GM21737 (cell line): ENCODE measurements around the gene RTN4RL2.

Experiments
- ATAC-seq: cut with Tn5 transposase; IDR thresholded peaks from one replicate; pipeline ENCODE4 v1.9.1; 2021; ENCODE audit warnings: mild to moderate bottlenecking, moderate library complexity; ENCODE audit not compliant: unreplicated experiment

RTN4RL2 gene

DNA sequence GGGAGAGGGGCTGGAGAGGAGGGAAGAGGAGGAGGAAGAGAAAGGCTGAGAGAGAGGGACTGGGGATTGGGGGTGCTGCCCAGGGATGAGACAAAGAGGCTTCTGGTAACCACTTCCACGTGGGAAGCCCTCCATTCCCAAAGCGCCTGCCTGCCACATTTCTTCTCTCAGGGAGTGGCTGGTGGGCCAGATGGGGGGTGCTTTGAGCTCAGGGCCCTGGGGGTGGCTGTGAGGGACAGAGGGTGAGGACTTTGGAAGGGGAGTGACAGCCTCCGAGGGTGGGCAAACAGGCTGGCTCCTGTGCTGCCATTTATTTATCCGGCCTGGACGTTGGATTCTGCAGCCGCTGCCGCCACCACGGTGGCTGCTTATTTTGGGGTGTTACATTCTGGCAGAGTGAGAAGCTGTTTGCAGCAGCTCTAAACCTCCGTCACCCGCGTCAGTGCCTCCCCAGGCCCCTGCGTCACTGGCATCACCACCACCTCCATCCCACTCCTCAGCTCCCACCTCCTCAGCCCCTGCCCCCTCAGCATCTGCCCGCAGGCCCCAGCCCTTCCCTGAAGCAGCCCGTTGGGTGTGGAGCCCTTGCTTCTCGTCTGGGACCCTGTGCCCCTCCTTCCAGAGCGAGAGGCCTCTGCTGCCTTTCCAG, 1.6 kb downstream of the RTN4RL2 start:
- ATAC-seq, result no peak

DNA sequence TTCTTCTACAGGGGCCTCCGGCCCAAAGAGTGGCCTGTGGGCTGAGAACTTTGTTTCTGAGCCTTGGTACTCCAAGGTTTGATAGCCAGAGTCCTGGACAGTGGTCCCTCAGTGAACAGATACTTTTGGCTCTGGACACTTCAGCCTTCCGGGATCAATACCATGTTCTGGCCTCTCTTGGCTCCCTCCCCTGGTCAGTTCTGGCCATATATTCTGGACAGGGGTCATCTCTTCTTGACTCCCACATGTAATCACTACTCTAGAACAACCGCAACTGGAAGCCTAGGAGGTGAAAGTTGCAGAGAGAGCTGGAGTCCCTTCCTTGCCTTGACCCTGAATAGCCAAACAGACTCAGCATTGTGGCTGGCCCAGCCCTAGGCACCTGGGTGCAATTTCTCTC, 2.3 kb downstream of the RTN4RL2 start:
- ATAC-seq, result no peak

DNA sequence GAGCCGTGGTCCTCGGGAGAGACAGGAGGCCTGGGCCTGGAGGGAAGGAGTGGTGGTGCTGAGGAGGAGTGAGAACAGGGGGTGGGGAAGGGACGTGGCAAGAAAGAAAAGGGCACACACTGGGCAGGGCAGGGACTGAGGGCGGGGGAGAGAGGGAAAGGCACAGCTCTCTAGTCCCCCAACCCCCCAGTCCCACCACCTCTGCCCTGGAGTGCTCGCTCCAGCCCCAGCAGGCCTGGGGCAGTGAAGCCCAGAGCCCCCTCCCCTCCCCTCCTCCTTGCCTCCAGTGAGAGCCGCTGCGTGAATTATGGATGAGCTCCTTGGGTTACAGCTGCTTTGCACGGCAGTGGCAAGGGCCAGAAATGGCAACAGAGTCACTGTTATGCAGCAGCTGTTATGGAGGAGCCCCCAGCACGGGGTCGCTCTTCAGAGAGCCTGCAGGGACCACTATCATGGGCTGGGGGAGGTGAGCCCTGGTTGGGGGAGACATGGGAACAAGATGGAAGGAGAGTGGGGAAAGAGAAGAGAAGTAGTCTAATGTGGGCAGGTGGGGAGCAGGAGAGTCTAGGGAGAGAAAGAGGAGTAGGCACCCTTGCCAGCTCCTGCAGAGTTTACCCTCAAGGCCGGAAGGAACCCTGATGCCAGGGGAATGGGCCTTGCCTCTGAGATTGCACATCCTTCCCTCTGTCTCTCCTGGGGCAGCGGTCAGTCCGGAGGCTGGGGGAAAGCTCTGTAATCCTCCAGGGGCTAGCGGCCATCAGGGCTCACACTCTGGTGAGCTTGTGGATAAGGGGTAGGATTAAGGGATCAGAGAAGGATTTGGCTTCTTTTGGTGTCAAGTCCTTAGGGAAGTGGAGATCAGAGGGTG, 3.6 kb downstream of the RTN4RL2 start:
- no peak for ATAC-seq

DNA sequence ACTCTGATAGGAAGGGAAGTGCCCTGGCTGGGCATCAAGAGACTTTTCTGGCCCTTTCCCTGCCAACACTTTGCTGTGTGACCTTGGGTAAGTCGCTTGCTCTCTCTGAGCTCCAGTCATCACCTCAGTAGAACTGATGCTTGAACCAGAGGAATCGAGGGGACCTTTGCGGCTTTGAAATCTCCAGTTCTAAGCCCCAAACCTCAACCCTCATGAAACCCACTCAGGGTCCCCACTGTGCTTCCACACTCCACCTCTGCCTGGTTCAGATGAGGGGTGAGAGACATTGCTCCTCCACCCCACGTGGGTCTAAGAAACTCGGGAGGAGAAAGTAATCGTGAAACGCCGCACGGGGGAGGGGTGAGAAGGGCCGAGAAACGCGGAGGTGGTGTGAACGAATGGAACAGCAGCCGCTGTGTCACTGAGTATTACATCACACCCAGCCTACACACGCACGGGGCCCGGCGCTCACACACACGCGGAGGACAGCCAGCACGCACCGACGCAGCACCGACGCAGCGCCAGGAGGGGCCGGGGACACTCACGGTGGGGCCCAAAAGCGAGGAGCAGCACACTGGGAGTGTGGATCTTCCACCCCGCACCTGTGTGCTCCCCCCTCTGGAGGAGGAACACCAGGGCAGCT, 4.3 kb downstream of the RTN4RL2 start:
- no peak for ATAC-seq

DNA sequence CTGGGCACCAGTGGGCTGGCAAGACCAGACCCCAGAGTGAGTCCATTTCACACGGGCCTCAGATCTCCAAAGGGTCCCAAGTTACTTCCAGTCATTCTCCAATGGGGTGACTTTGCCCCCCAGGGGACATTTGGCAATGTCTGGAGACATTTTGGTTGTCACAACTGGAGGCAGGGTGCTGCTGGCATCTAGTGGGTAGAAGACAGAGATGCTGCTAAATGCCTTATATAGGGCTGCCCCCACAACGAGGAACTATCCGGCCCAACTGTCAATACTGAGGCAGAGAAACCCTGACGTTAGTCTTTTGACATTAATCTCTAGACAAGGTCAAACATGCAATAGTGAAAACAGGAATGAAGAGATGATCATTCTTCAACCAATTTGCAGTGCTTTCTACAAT, 6.4 kb downstream of the RTN4RL2 start:
- no peak for ATAC-seq

DNA sequence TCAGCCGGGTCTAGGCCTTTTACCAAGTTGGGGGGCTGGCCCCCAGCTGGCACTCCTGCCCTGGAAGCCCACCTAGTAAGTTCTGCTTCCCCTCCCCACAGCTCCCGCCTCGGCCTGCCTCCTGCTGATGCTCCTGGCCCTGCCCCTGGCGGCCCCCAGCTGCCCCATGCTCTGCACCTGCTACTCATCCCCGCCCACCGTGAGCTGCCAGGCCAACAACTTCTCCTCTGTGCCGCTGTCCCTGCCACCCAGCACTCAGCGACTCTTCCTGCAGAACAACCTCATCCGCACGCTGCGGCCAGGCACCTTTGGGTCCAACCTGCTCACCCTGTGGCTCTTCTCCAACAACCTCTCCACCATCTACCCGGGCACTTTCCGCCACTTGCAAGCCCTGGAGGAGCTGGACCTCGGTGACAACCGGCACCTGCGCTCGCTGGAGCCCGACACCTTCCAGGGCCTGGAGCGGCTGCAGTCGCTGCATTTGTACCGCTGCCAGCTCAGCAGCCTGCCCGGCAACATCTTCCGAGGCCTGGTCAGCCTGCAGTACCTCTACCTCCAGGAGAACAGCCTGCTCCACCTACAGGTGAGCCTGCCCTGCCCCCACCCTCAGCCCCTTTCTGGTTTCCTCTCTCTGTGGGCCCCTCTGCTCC, 7.3 kb downstream of the RTN4RL2 start:
- no peak for ATAC-seq

DNA sequence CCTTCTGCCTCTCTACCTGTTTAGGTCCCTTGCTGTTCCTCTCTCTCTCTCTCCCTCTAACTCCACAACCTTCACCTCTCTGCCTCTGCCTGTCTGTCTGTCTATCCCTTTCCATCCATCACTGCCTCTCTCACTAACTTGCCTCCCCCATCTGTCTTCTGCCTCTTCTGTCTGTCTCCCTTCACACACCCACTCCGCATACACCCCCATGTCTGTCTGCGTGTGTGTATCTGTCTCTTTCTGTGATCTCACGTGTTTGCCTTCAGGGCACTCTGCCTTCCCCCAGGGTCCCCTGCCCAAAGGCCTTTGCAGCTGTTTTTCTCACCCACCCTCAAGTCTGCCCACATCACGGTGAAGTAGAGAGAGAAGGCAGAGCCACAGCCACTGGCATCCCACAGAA, 7.9 kb downstream of the RTN4RL2 start:
- no peak for ATAC-seq

DNA sequence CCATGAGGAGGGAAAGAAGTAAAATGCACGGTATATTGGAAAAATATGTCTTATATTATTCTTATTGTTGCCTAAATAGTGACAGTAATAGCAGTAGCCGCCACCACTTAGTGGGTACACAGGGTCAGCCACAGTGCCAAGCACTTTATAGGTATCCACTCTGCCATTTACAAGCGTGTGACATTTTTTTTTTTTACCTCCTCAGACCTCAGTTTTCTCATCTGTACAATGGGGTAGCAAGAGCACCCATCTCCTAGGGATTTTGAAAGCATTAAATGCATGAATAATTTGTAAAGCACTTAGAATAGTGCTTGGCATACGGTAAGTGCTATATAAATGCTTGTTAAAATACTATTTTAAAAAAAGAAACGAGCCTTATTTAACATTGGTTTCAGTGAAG, 8.9 kb downstream of the RTN4RL2 start:
- ATAC-seq, result no peak

DNA sequence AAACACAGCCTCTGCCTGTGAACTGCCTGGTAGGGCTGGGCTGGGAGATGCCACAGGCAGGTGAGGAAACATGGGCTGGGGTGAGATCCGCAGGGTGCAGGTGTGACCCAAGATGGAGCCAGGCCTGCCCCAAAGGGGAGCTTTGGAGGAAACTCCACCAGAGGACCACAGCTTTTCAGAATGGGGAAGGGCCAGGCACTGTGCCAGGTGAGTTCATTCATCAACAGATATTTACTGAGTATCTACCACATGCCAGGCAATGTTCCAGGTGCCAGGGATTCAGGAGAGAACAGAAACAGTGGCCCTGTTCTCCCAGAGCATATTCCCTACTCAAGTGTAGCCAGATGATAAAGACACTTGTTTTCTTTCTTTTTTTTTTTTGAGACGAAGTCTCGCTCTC, 11.2 kb downstream of the RTN4RL2 start:
- no peak for ATAC-seq

DNA sequence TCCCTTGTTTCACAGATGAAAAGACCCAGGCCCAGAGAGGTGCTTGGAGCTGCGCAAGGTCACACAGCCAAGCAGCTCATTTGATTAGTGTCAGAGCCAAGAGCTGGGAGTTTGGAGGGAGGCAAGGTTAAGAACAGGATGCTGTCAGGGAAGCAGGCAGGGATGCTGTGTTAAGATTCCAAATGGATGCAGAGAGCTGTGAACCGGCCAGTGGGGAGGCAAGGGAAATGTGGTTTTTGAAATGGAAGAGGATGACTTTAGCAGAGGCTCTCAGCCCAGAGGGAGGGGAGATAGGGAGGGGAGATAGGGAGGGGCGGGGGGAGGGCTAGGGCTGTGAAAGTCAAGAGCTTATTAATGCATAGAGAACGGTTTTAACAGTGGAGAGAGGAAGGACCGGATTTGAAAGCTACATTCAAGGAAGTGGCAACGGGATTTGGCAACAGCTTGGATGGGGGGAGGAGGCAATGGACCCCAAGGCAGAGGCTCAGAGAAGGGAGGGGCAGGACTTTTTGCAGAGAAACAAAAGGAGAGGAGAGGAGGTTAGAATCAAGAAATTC, 13.0 kb downstream of the RTN4RL2 start:
- ATAC-seq, result no peak

DNA sequence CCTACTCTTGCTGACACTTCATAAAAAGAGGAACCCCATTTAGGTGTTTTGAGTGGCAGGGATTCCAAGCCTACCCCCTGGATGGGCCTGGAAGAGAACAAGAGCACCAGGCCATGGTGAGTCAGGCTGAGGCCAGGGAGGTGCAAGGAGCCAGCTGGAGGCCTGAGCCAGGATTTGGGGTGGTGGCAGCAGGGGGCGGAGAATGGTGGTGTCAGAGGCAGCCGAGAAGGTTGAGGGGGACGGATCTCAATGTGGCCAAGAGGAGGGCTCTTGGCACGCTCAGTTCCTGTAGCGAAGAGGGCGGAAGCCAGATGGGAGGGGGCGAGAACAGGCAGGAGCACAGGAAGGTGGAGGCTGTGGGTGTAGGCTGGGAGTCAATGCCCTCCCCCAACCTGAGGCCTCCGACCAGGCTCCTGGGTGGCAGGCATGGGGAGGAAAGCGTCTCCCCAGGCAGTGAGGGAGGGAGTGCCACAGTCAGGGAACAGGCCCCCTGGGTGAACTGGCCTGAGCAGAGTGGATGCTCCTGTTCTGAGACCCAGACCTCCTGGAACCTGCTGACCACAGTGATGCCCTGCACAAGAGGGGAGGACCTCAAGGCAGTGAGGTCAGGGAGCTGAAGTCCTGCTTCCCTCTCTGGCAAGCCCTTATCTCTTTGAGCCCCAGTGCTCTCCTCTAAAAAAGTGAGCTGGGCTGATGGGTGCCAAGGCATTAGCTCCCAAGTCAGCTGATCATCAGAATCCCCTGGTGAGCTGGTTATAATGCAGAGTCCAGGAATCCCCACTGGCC, 13.9 kb downstream of the RTN4RL2 start:
- no peak for ATAC-seq

DNA sequence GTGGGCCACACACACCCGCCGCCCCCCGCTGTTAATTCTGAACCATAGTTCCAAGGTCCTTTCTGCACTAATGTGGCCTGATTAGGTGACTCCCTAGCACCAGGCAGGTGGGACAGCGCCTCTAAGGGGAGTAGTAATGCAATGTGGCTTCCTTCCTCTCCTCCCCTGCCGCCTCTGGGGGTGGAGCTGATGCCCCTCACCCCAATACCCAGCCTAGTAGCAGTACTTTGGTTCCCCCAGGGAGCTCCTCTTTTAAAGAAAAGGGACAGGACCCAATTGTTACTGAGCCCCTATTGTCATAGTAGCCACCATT, 14.4 kb downstream of the RTN4RL2 start:
- ATAC-seq, result no peak

DNA sequence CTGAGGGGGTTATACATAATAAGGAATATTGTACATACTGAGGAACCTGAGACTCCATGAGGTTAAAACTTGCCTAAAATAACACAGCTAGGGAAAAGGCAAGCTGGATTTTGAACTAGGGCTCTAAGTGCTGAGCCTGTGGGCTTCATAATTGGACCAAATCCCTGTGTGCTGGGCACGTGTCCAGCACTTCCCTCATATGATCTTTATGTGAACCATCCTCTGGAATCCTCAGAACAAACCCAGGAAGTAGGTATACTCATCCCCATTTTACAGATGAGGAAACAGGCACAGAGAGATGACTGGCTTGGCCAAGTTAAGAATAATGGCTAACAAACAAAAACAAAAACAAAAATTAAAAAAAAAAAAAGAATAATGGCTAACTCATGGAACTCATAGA, 14.9 kb downstream of the RTN4RL2 start:
- ATAC-seq, result no peak

DNA sequence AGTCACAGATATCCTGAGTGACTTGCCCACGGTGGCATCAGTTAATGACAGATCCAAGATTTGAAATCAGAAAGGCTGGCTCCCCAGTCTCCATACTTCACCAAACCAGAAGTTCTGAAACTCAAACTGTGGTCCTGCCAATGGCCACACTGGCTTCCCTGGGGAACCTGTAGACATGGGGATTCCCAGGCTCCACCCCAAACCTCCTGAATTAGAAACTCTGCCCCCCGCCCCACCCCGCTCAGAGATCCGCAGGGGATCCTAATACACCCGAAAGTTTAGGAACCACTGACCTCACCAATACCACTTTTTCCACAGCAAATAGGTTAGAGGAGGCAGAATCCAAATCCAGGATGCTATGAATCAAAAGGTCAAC, 15.3 kb downstream of the RTN4RL2 start:
- ATAC-seq, result peak; percentile 23

DNA sequence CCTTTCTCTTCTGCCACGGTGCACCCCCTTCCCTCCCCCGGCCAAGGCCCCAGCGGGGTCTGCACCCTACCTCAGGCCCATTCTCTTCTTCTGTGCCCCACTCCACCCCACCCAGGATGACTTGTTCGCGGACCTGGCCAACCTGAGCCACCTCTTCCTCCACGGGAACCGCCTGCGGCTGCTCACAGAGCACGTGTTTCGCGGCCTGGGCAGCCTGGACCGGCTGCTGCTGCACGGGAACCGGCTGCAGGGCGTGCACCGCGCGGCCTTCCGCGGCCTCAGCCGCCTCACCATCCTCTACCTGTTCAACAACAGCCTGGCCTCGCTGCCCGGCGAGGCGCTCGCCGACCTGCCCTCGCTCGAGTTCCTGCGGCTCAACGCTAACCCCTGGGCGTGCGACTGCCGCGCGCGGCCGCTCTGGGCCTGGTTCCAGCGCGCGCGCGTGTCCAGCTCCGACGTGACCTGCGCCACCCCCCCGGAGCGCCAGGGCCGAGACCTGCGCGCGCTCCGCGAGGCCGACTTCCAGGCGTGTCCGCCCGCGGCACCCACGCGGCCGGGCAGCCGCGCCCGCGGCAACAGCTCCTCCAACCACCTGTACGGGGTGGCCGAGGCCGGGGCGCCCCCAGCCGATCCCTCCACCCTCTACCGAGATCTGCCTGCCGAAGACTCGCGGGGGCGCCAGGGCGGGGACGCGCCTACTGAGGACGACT, 15.9 kb downstream of the RTN4RL2 start:
- ATAC-seq, result peak; percentile 27

DNA sequence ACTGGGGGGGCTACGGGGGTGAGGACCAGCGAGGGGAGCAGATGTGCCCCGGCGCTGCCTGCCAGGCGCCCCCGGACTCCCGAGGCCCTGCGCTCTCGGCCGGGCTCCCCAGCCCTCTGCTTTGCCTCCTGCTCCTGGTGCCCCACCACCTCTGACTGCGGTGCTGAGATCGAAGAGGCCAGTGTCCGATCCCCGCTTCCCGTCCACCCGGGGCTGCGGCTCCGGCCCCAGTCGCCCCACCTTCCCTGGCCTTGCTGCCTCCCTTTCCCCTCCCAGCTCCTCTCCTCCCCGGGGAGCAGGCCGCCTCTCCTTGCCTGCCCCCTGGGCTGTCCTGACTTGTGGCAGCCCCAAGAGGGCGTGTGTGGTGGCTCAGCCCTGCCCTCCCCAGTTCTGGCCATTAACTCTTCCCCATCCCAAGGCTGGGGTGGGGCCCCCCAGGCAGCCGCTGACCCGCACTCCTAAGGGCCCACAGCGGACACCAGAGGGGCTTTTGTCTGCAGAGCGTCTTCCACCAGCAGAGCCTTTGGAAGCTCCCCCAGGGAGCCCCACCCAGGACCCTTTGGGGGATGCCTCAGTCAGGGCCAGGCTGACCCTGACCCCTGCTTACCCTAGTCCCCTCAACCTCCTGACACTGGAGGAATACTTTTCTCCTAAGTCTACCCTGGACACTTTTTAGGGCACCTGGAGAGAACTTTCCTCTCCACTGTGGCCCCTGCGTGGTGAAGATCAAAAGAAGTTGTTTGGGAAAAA, 16.6 kb downstream of the RTN4RL2 start:
- ATAC-seq, result peak; percentile 59

DNA sequence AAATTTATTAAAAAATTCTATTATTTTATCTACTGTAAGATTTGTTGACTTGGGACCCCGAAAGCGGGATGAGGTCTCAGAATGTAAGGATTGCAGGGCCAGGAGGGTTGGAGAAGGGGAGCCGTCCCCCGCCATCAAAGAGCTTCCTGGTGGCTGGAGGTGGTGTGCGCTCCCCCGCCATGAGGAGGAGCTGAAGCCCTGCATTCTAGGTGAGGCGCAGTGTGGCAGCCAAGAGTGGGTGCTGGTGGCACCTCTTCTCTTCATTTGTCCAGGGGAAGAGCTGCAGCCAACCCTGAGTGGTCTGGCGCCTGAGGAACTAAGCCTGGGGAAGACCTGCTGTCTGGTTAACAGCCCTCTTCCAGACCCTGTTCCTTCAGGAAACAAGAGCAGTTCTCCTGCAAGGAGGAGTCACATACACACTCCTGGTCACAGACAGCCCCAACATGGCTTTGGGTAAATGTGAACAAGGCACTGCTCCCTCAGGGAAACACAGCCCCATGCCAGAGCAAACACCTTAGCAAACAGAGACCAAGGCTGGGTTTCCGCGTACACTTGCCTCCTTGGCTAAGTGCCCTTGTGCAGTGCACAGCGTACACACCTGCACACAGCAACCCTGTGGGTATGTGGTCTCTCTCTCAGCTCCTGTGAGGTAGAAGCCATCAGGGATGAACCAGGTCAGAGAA, 17.3 kb downstream of the RTN4RL2 start:
- ATAC-seq, result no peak

DNA sequence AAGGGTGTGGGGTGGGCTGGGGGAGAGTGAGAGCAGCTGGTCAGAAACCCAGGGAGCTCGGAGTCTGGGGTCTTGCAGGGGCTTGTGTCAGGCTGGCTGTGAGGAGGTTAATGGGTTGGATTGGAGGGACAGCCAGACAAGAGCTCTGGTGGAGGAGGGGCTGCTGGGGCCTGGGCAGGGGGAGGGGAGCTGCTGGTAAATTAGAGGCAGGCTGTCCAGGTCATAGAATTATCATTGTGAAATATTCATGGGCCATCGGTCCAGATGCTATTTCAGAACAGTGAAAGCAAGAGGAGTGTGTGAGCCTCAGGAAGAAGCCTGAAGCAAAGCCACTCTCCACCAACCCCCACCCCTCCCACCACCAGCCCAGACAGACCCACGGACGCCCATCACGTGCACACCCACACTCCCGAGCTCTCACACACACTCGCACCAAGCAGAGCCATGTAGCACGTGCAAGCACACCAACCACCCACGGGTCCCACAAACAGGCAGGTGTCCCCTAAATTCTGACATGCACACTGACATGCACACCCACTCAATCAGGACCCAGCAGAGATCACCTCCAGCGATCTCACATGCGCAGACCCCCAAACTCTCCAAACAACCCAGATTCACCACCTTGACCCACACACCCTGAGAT, 18.8 kb downstream of the RTN4RL2 start:
- no peak for ATAC-seq
